Measurements from ENCODE around the gene SLC7A5. TPM values are rescaled to one million over a fixed set of nuclear protein-coding genes. Genes with fewer than 3 reads are reported as not detected.

The SLC7A5 gene
- total and polyA plus RNA-seq, 2 donors (not counting 3 experiments of a cell fraction or from before 2014, with no cell fraction given): 14.1 to 29.2 TPM

- Histone ChIP-seq H3K4me2 (ENCODE audit: insufficient read depth, low read length) (no peak overlapping the region), H3K9me3 (replicated peaks; ENCODE audit: control insufficient read depth, insufficient read depth, low read length) (no peaks in the 10 kb centered on the region), H3K9ac (replicated peaks; ENCODE audit: extremely low read depth, insufficient read depth, low read length) (no peak overlapping the region), H3K79me2 (ENCODE audit: control insufficient read depth, insufficient read depth, low read length) (no peaks in the 10 kb centered on the region), H3K27ac (ENCODE audit: insufficient read depth, low read depth, low read length) (no peak overlapping the region), H3K9me1 (replicated peaks; ENCODE audit: control insufficient read depth, extremely low read depth, insufficient read depth, low read length) (no peaks in the 10 kb centered on the region), H4K20me1 (replicated peaks; ENCODE audit: control insufficient read depth, extremely low read depth, insufficient read depth, low read length) (no peaks in the 10 kb centered on the region), H3K36me3 (ENCODE audit: control insufficient read depth in 2 of 2, extremely low read depth in 1 of 2, insufficient read depth in 2 of 2, low read length in 2 of 2) (no peaks in the 10 kb centered on the region), H3K27me3 (ENCODE audit: control insufficient read depth in 2 of 2, insufficient read depth in 2 of 2, low read length in 2 of 2) (peaks cover 0 to 2% of the 10 kb centered on the region in 2 experiments), H3K4me3 (replicated peaks in 1 of 3; ENCODE audit: insufficient read depth in 1 of 3, low read depth in 1 of 3, low read length in 3 of 3) (no peak overlapping the region), H3K4me1 (ENCODE audit: control insufficient read depth, extremely low read depth, insufficient read depth, low read length) (no peaks in the 10 kb centered on the region), H2AFZ (ENCODE audit: low read depth, low read length) (no peak overlapping the region)
- BruUV-seq (replicated peaks): no TSS peak
- intact Hi-C loops (cut with micrococcal nuclease) (no loop called here), dilution Hi-C loops (cut with MboI; ENCODE audit: extremely low pct_ligation_motif_present, low sequenced_read_pairs) (no loop called here)
- TF ChIP-seq POLR2A (IDR thresholded peaks at IDR 0.05; ENCODE audit: low read depth, low read length): no peak
- TF ChIP-seq FOS (IDR thresholded peaks at IDR 0.05; ENCODE audit: borderline replicate concordance, insufficient read depth, low read length): no peak
- no peak for TF ChIP-seq EZH2 (IDR thresholded peaks at IDR 0.05; ENCODE audit: borderline replicate concordance, low read depth, low read length, severe bottlenecking)
- TF ChIP-seq MYC (IDR thresholded peaks at IDR 0.05; ENCODE audit: low read depth, low read length): no peak
- TF ChIP-seq, protein P1, sequence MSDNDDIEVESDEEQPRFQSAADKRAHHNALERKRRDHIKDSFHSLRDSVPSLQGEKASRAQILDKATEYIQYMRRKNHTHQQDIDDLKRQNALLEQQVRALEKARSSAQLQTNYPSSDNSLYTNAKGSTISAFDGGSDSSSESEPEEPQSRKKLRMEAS (IDR thresholded peaks at IDR 0.05; ENCODE audit: insufficient read depth, insufficient read length): no peak
- no peak for TF ChIP-seq JUN (IDR thresholded peaks at IDR 0.05; ENCODE audit: borderline replicate concordance, insufficient read depth, insufficient read length, low read depth)
- TF ChIP-seq, protein P2, sequence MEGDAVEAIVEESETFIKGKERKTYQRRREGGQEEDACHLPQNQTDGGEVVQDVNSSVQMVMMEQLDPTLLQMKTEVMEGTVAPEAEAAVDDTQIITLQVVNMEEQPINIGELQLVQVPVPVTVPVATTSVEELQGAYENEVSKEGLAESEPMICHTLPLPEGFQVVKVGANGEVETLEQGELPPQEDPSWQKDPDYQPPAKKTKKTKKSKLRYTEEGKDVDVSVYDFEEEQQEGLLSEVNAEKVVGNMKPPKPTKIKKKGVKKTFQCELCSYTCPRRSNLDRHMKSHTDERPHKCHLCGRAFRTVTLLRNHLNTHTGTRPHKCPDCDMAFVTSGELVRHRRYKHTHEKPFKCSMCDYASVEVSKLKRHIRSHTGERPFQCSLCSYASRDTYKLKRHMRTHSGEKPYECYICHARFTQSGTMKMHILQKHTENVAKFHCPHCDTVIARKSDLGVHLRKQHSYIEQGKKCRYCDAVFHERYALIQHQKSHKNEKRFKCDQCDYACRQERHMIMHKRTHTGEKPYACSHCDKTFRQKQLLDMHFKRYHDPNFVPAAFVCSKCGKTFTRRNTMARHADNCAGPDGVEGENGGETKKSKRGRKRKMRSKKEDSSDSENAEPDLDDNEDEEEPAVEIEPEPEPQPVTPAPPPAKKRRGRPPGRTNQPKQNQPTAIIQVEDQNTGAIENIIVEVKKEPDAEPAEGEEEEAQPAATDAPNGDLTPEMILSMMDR (IDR thresholded peaks at IDR 0.05; ENCODE audit: extremely low read depth in 1 of 2, insufficient read depth in 1 of 2, low read depth in 1 of 2, low read length in 2 of 2): no peak
- TF ChIP-seq POLR2AphosphoS5 (IDR thresholded peaks at IDR 0.05; ENCODE audit: insufficient read depth, low read depth, low read length): no peak
- TF ChIP-seq GATA2 (IDR thresholded peaks at IDR 0.05; ENCODE audit: insufficient read depth, insufficient read length, low read depth, low read length): no peak
- no peak for FAIRE-seq
- ChIA-PET POLR2A (no interaction called here), CTCF (interaction anchor here (0.9 to 1.6 kb wide), 4 partner anchors 11 to 43 kb away, joined by 3 to 5 read pairs (median 4); no protein-coding TSS in a partner anchor)
- no peak for DNase-seq (ENCODE audit: low read depth, low spot score)
Observed at GRCh38 chr16:87822108-87822970, 47.0 kb downstream of the SLC7A5 start.
